Measurements from ENCODE around the gene CEACAM16. TPM values are rescaled to one million over a fixed set of nuclear protein-coding genes. Genes with fewer than 3 reads are reported as not detected.

Gene CEACAM16
- total RNA-seq, 4 donors from 2014 or later: not detected

GRCh38 chr19:44707794-44708193, 8.8 kb downstream of the CEACAM16 start:
- TF ChIP-seq CTCF (IDR thresholded peaks at IDR 0.05; ENCODE audit: low read depth): no peak

GRCh38 chr19:44708940-44709339, 10.0 kb downstream of the CEACAM16 start:
- TF ChIP-seq CTCF (IDR thresholded peaks at IDR 0.05; ENCODE audit: low read depth): no peak

GRCh38 chr19:44710483-44710882, 11.5 kb downstream of the CEACAM16 start:
- no peak for TF ChIP-seq CTCF (IDR thresholded peaks at IDR 0.05; ENCODE audit: low read depth)

- no peak for TF ChIP-seq CTCF (IDR thresholded peaks at IDR 0.05; ENCODE audit: low read depth)
Observed at GRCh38 chr19:44712864-44713515, 14.0 kb downstream of the CEACAM16 start.

GRCh38 chr19:44714597-44715169, 15.7 kb downstream of the CEACAM16 start:
- TF ChIP-seq CTCF (IDR thresholded peaks at IDR 0.05; ENCODE audit: low read depth): no peak

GRCh38 chr19:44717603-44718002, 18.7 kb downstream of the CEACAM16 start:
- no peak for TF ChIP-seq CTCF (IDR thresholded peaks at IDR 0.05; ENCODE audit: low read depth)

GRCh38 chr19:44718441-44719261, 19.7 kb downstream of the CEACAM16 start:
- no peak for TF ChIP-seq CTCF (IDR thresholded peaks at IDR 0.05; ENCODE audit: low read depth)

Data from subcutaneous adipose tissue (tissue), 4 donors.